DMS79 treated with DMSO at 0.1 percent for 48 hours (cell line): ENCODE results near the gene ZNF3.

Source experiments
- DNase-seq: peaks from one replicate; lab custom pipeline; 2025; lab: John Stamatoyannopoulos, UW

The ZNF3 gene

GRCh38 chr7:100053215-100053614, 28.3 kb downstream of the ZNF3 start:
- peak; percentile 56 for DNase-seq

- no peak for DNase-seq
Measured at GRCh38 chr7:100051611-100052010, 29.9 kb downstream of the ZNF3 start.

GRCh38 chr7:100049441-100050291, 31.9 kb downstream of the ZNF3 start, which contains the start of gene ZSCAN21:
Gene ZSCAN21, plus strand, starts transcription at chr7:100049774. Its CDS starts 7,233 bp downstream, at chr7:100057007.
- peak; percentile 72 for DNase-seq

GRCh38 chr7:100048680-100049079, 32.8 kb downstream of the ZNF3 start:
- DNase-seq = no peak

- DNase-seq = no peak
Measured at GRCh38 chr7:100044718-100045117, 36.8 kb downstream of the ZNF3 start.

GRCh38 chr7:100040575-100040974, 40.9 kb downstream of the ZNF3 start:
- no peak for DNase-seq

- DNase-seq = no peak
Measured at GRCh38 chr7:100038326-100038725, 43.2 kb downstream of the ZNF3 start.

GRCh38 chr7:100035876-100036275, 45.6 kb downstream of the ZNF3 start:
- DNase-seq = no peak

GRCh38 chr7:100034871-100035510, 46.5 kb downstream of the ZNF3 start:
- no peak for DNase-seq

- no peak for DNase-seq
Measured at GRCh38 chr7:100033526-100033925, 48.0 kb downstream of the ZNF3 start.

GRCh38 chr7:100029596-100029995, 51.9 kb downstream of the ZNF3 start:
- DNase-seq = no peak

GRCh38 chr7:100027197-100027596, 54.3 kb downstream of the ZNF3 start:
- DNase-seq = no peak

- no peak for DNase-seq
Measured at GRCh38 chr7:100024020-100024619, 57.4 kb downstream of the ZNF3 start.

GRCh38 chr7:100023526-100023925, 58.0 kb downstream of the ZNF3 start:
- no peak for DNase-seq

GRCh38 chr7:100022621-100023020, 58.9 kb downstream of the ZNF3 start:
- DNase-seq = no peak

GRCh38 chr7:100021297-100021696, 60.2 kb downstream of the ZNF3 start:
- no peak for DNase-seq
